Spleen (tissue), 13 donors: ENCODE results near the gene IP6K3. TPM values are rescaled to one million over a fixed set of nuclear protein-coding genes. Genes with fewer than 3 reads are reported as not detected.

Experiments
- DNase-seq: peaks from one replicate; pipeline ENCODE4 v3.0.0-alpha.2; 2020
- H3K27ac ChIP-seq, 8 donors: fragments of 200-600 bp; sonication (generic) in 7 of 8; 1 replicate in 4 of 8; 2 replicates in 4 of 8; pipeline versions ENCODE4 v1.5.0 to v1.8.0; 2016 to 2021; ENCODE audit warnings: inconsistent platforms in 4 of 8, mild to moderate bottlenecking in 4 of 8, moderate library complexity in 1 of 8
- H3K27me3 ChIP-seq, 7 donors: fragments of 200-600 bp; sonication (generic) in 6 of 7; replicated peaks in 1 of 7; 1 replicate in 4 of 7; 2 replicates in 3 of 7; pipeline versions ENCODE4 v1.5.0 to v1.8.0; 2016 to 2021; ENCODE audit warnings: inconsistent platforms in 3 of 7, mild to moderate bottlenecking in 1 of 7
- H3K36me3 ChIP-seq, 6 donors: fragments of 200-600 bp; sonication (generic) in 5 of 6; 1 replicate in 4 of 6; 2 replicates in 2 of 6; pipeline versions ENCODE4 v1.5.0 to v1.8.0; 2016 to 2021; ENCODE audit warnings: inconsistent platforms in 2 of 6
- H3K4me1 ChIP-seq, 6 donors: fragments of 200-600 bp; sonication (generic) in 5 of 6; 1 replicate in 3 of 6; 2 replicates in 3 of 6; pipeline versions ENCODE4 v1.5.0 to v1.8.0; 2016 to 2021; ENCODE audit warnings: inconsistent platforms in 3 of 6
- H3K4me3 ChIP-seq, 8 donors: fragments of 200-600 bp; sonication (generic) in 7 of 8; 1 replicate in 4 of 8; 2 replicates in 4 of 8; pipeline versions ENCODE4 v1.5.0 to v1.8.0; 2016 to 2021; ENCODE audit warnings: inconsistent platforms in 4 of 8, mild to moderate bottlenecking in 4 of 8, moderate library complexity in 2 of 8
- H3K9me3 ChIP-seq, 8 donors: fragments of 200-600 bp; sonication (generic) in 7 of 8; 1 replicate in 4 of 8; 2 replicates in 4 of 8; pipeline versions ENCODE4 v1.5.0 to v1.8.0; 2016 to 2021; ENCODE audit warnings: inconsistent platforms in 4 of 8
- CTCF ChIP-seq, 11 experiments: fragments of 200-600 bp in 7 of 11; fragments of 450-650 bp in 4 of 11; sonication (generic) in 4 of 11; IDR thresholded peaks in 8 of 11; conservative IDR thresholded peaks in 3 of 11; 1 replicate in 7 of 11; 2 replicates in 4 of 11; pipeline versions ENCODE4 v1.4.0 to v1.8.0; 2016 to 2021; ENCODE audit warnings: antibody characterized with exemption in 11 of 11, inconsistent platforms in 4 of 11, mild to moderate bottlenecking in 1 of 11
- POLR2A ChIP-seq, 3 donors: fragments of 450-650 bp; IDR thresholded peaks; one replicate each; pipeline ENCODE4 v1.5.1; 2017; ENCODE audit warnings: antibody characterized with exemption in 3 of 3, mild to moderate bottlenecking in 1 of 3
- POLR2AphosphoS5 ChIP-seq, 3 donors: sonication (generic); formaldehyde crosslinking; IDR thresholded peaks; one replicate each; pipeline ENCODE4 v1.5.1; 2017; ENCODE audit warnings: antibody characterized with exemption in 3 of 3
- WGBS, 5 donors: extraction: QIAGEN DNeasy Blood & Tissue Kit in 3 of 5; methylation state at CpG; one replicate each; pipeline versions ENCODE4 v1.1.5 to v1.1.7; 2013 to 2018; 5-methylcytosine and 5-hydroxymethylcytosine counted together
- intact Hi-C: fragments of 100-400 bp; cut with DNase I; formaldehyde crosslinking; loops from one replicate; pipeline ENCODE4 v1.15.0; 2023; ENCODE audit warnings: low total_unique reads
- long read RNA-seq, 2 donors: transcript quantifications; one replicate each; lab custom pipeline, GENCODE V29; 2026
- polyA plus RNA-seq, 3 donors: library from polyadenylated mRNA; stranded (reverse); fragments of 200-250 nt; gene quantifications; one replicate each; pipeline ENCODE4 v1.2.1, GENCODE V29; 2013
- total RNA-seq, 7 donors: library from RNA; depleted of rRNA in 3 of 7; stranded (reverse); fragments of >200 nt in 3 of 7; fragmentation: NEBNext Ultra II Directional in 4 of 7; extraction: Animal tissue kit (Norgen Biotek cat#: 25700) in 4 of 7; gene quantifications; one replicate each; pipeline versions ENCODE4 v1.1.0 to v1.2.1, GENCODE V29; 2016 to 2021
- donor health status: healthy with polysubstance abuse.
- donor health status: DM: no; HTN: no; CAD: no; lungs with moderate emphysema.
- donor health status: DM: no; HTN: no; CAD: no.
- donor health status: Bipolar disorder and iron deficiency.
- donor health status: healthy.
- donor health status: DM: no; HTN: no; CAD: no.
- donor health status: DM: yes; HTN: yes; CAD: no.

IP6K3 gene
- 1 to 10 TPM in 6 of 7 donors, under 1 TPM in 1; 0.70 to 5.8 (median 2.7) TPM for total RNA-seq
- under 1 TPM; 0.30 to 0.64 (median 0.36) TPM for polyA plus RNA-seq
- long read RNA-seq, donor 1, partial matches to known transcripts = 0 of 1 reads
- long read RNA-seq, donor 1, other reads (novel, unspliced or antisense) = 0 of 1 reads
- long read RNA-seq, donor 2 = 0 reads

- Histone ChIP-seq H3K27ac (peak within 1 kb of the TSS in 7 of 8 donors; percentile 26 to 78 (median 67)), H3K9me3 (no peaks in the 10 kb centered on the region), H3K27me3 (peaks cover 0 to 23% (median 0%) of the 10 kb centered on the region in 7 donors), H3K4me3 (peak within 1 kb of the TSS in 6 of 8 donors; percentile 11 to 58 (median 26)), H3K36me3 (no peaks in the 10 kb centered on the region), H3K4me1 (peaks cover 0 to 37% (median 19%) of the 10 kb centered on the region in 6 donors)
- 33 to 78% (median 59%) methylated on average over 8 to 10 of the region's 10 CpGs for WGBS, 5 donors
- TF ChIP-seq POLR2AphosphoS5 (IDR thresholded peaks at IDR 0.05) (peak; percentile 47 to 90 (median 84)), POLR2A (IDR thresholded peaks at IDR 0.05) (no peak)
- DNase-seq = no peak
- intact Hi-C loops = no loop called here
These were observed at the start of gene IP6K3 for GRCh38 chr6:33746651-33747100. Gene IP6K3, minus strand, starts transcription at chr6:33746905. Its CDS starts 11,429 bp downstream, at chr6:33735476.

GRCh38 chr6:33794910-33795623 lies 48.4 kb upstream of the IP6K3 start:
- Histone ChIP-seq H3K27me3 (peaks cover 0 to 26% (median 0%) of the 10 kb centered on the region in 7 donors), H3K36me3 (no peaks in the 10 kb centered on the region), H3K4me3 (no peak overlapping the region), H3K9me3 (no peaks in the 10 kb centered on the region), H3K27ac (no peak overlapping the region), H3K4me1 (peaks cover 0 to 5% (median 0%) of the 10 kb centered on the region in 6 donors)
- 50 to 63% (median 59%) methylated on average over 14 of the region's 14 CpGs for WGBS, 5 donors
- TF ChIP-seq CTCF (IDR thresholded peaks at IDR 0.05 in 8 of 11, conservative IDR thresholded peaks at IDR 0.05 in 3 of 11) (no peak), POLR2A (IDR thresholded peaks at IDR 0.05) (no peak)
- DNase-seq = no peak
- intact Hi-C loops = no loop called here

GRCh38 chr6:33792981-33793380 lies 46.3 kb upstream of the IP6K3 start:
- intact Hi-C loops = no loop called here

GRCh38 chr6:33791620-33792019 lies 44.9 kb upstream of the IP6K3 start:
- intact Hi-C loops = no loop called here
- Histone ChIP-seq H3K4me1 (peaks cover 15 to 29% (median 20%) of the 10 kb centered on the region in 6 donors), H3K36me3 (peaks cover 0 to 6% (median 0%) of the 10 kb centered on the region in 6 donors), H3K27ac (no peak overlapping the region), H3K27me3 (peaks cover 0 to 6% (median 0%) of the 10 kb centered on the region in 7 donors), H3K9me3 (no peaks in the 10 kb centered on the region), H3K4me3 (no peak overlapping the region)
- no peak for DNase-seq
- no peak for TF ChIP-seq POLR2AphosphoS5 (IDR thresholded peaks at IDR 0.05)
- no peak for TF ChIP-seq POLR2A (IDR thresholded peaks at IDR 0.05)
- 65 to 80% (median 76%) methylated on average over 7 of the region's 7 CpGs for WGBS, 5 donors

More at GRCh38 chr6:33792981-33793380, 46.3 kb upstream of the IP6K3 start:
- whole genome bisulfite sequencing, 5 donors = 71 to 76% (median 73%) methylated on average over 10 of the region's 10 CpGs
- DNase-seq = no peak
- Histone ChIP-seq H3K27me3 (peaks cover 0 to 14% (median 0%) of the 10 kb centered on the region in 7 donors), H3K4me1 (peaks cover 1 to 16% (median 7%) of the 10 kb centered on the region in 6 donors), H3K36me3 (no peaks in the 10 kb centered on the region), H3K9me3 (no peaks in the 10 kb centered on the region), H3K4me3 (no peak overlapping the region), H3K27ac (no peak overlapping the region)
- TF ChIP-seq POLR2A (IDR thresholded peaks at IDR 0.05) = no peak
- TF ChIP-seq CTCF (IDR thresholded peaks at IDR 0.05 in 8 of 11, conservative IDR thresholded peaks at IDR 0.05 in 3 of 11) = no peak
- TF ChIP-seq POLR2AphosphoS5 (IDR thresholded peaks at IDR 0.05) = no peak

GRCh38 chr6:33790910-33791309 lies 44.2 kb upstream of the IP6K3 start:
- Histone ChIP-seq H3K4me3 (no peak overlapping the region), H3K27me3 (no peaks in the 10 kb centered on the region), H3K36me3 (peaks cover 0 to 13% (median 0%) of the 10 kb centered on the region in 6 donors), H3K27ac (no peak overlapping the region), H3K4me1 (peaks cover 22 to 36% (median 27%) of the 10 kb centered on the region in 6 donors), H3K9me3 (no peaks in the 10 kb centered on the region)
- intact Hi-C loops = no loop called here
- 93 to 96% (median 93%) methylated on average over 5 of the region's 5 CpGs for WGBS, 5 donors
- DNase-seq = no peak
- no peak for TF ChIP-seq POLR2AphosphoS5 (IDR thresholded peaks at IDR 0.05)
- TF ChIP-seq CTCF (IDR thresholded peaks at IDR 0.05 in 8 of 11, conservative IDR thresholded peaks at IDR 0.05 in 3 of 11) = no peak
- no peak for TF ChIP-seq POLR2A (IDR thresholded peaks at IDR 0.05)
